SU-DHL-6 (cell line): Measurements from ENCODE around the gene FAN1.

ENCODE experiments used
- H2AFZ ChIP-seq: fragments of 200-600 bp; sonication (generic); 2 replicates; pipeline ENCODE4 v1.6.1; 2014; ENCODE audit warnings: low read depth, mild to moderate bottlenecking, moderate library complexity, mixed read lengths, antibody characterized with exemption, low read length; ENCODE audit not compliant: severe bottlenecking
- H3F3A ChIP-seq: fragments of 200-600 bp; shearing (Covaris generic); 2 replicates; pipeline ENCODE4 v1.6.0; 2016; ENCODE audit warnings: antibody characterized with exemption, mild to moderate bottlenecking; ENCODE audit not compliant: insufficient read depth
- H3K27ac ChIP-seq: fragments of 200-600 bp; sonication (generic); 2 replicates; pipeline ENCODE4 v1.5.1; 2016; ENCODE audit warnings: low read depth, mild to moderate bottlenecking, low read length, moderate library complexity, mixed read lengths
- H3K27me3 ChIP-seq: fragments of 200-600 bp; sonication (generic), shearing (Covaris generic); 2 replicates; pipeline ENCODE4 v1.6.0; 2014; ENCODE audit warnings: mild to moderate bottlenecking, low read length
- H3K36me3 ChIP-seq: fragments of 200-600 bp; sonication (generic); 2 replicates; pipeline ENCODE4 v1.6.1; 2014; ENCODE audit warnings: mild to moderate bottlenecking, low read length, mixed read lengths
- H3K4me2 ChIP-seq: fragments of 300-600, 200-600 bp; shearing (Covaris generic), sonication (generic); 2 replicates; pipeline ENCODE4 v1.6.0; 2014; ENCODE audit warnings: low read length, low read depth, mild to moderate bottlenecking; ENCODE audit not compliant: poor library complexity, severe bottlenecking
- H3K4me3 ChIP-seq: fragments of 200-600 bp; sonication (generic); 2 replicates; pipeline ENCODE4 v1.5.1; 2014; ENCODE audit warnings: antibody characterized with exemption, low read length, mild to moderate bottlenecking, mixed read lengths; ENCODE audit not compliant: insufficient read depth, poor library complexity, severe bottlenecking
- H3K79me2 ChIP-seq: fragments of 200-600 bp; sonication (generic); 2 replicates; pipeline ENCODE4 v1.6.1; 2014; ENCODE audit warnings: mild to moderate bottlenecking, low read length, moderate library complexity; ENCODE audit not compliant: insufficient read depth
- H3K9ac ChIP-seq: fragments of 200-600 bp; sonication (generic); 2 replicates; pipeline ENCODE4 v1.7.0; 2014; ENCODE audit warnings: mild to moderate bottlenecking, low read length
- H3K9me2 ChIP-seq: fragments of 200-600 bp; sonication (generic); replicated peaks from 2 replicates; pipeline ENCODE4 v1.6.1; 2014; ENCODE audit warnings: low read length; ENCODE audit not compliant: insufficient read depth
- H3K9me3 ChIP-seq: fragments of 200-600 bp; sonication (generic); 2 replicates; pipeline ENCODE4 v1.6.1; 2014; ENCODE audit warnings: low read length, mixed read lengths; ENCODE audit not compliant: insufficient read depth
- H4K20me1 ChIP-seq: fragments of 200-600 bp; sonication (generic); 2 replicates; pipeline ENCODE4 v1.6.1; 2014; ENCODE audit warnings: low read depth, mild to moderate bottlenecking, antibody characterized with exemption, low read length, moderate library complexity, mixed read lengths
- EZH2phosphoT487 ChIP-seq: fragments of 200-600 bp; sonication (generic), shearing (Covaris generic); conservative IDR thresholded peaks from 2 replicates; pipeline ENCODE4 v1.6.1; 2018; ENCODE audit warnings: mild to moderate bottlenecking, antibody characterized with exemption, low read length, moderate library complexity, mixed read lengths
- TF ChIP-seq, protein P1 (sequence below): fragments of 200-600 bp; sonication (generic); IDR thresholded peaks from one replicate; pipeline ENCODE4 v1.5.1; 2017; ENCODE audit warnings: antibody characterized with exemption, mild to moderate bottlenecking, low read length, moderate library complexity; ENCODE audit not compliant: insufficient read depth, poor library complexity, severe bottlenecking

FAN1 gene

DNA sequence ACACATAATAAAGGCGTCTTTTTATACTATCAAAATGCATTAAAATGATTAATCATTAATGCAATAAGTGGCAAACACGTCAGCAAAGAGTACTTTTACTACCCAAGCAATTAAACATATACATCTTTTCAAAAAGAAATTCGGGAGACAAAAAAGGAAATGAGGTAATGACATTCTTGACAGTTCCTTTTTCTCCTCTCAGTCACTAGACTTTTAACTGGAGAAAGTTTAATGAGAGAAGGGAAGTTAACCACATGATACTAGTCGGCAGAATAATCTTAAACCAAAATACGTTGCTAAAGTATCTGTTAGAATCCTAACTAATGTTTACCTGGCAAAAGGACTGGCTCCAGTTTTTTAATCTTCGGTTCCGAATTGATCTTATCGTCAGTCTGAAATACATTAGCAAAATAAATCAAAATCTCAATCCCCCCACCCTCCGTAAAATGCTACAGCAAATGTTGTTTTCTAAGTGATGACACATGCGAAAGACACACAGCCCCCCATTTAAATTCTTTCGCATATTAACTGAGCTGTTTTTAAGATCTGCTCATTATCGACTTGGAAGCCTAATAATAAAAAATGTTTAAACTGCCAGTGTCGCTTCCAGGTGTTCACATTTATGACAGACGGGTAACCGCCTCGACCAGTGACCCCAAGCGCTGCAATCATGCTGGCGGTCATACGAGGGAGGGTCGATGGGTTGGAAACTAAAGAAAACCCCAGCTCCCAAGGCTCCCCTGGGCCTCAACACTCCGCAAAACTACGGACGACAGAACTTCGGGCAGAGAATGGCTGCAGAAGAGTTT lies 86.9 kb downstream of the FAN1 start:
- H3F3A ChIP-seq: peaks cover 11% of the 10 kb centered on the region
- no peaks in the 10 kb centered on the region for H3K9me3 ChIP-seq
- H3K4me2 ChIP-seq: peak overlapping the region; percentile 79
- H3K9ac ChIP-seq: peak overlapping the region; percentile 80
- no peaks in the 10 kb centered on the region for H3K36me3 ChIP-seq
- peak overlapping the region; percentile 95 for H3K4me3 ChIP-seq
- H3K9me2 ChIP-seq: no peaks in the 10 kb centered on the region
- H3K79me2 ChIP-seq: peaks cover 10% of the 10 kb centered on the region; the same call in 1 of the 2 replicates
- H3K27ac ChIP-seq: peak overlapping the region; percentile 53
- no peak for TF ChIP-seq EZH2phosphoT487
- TF ChIP-seq, protein P1, sequence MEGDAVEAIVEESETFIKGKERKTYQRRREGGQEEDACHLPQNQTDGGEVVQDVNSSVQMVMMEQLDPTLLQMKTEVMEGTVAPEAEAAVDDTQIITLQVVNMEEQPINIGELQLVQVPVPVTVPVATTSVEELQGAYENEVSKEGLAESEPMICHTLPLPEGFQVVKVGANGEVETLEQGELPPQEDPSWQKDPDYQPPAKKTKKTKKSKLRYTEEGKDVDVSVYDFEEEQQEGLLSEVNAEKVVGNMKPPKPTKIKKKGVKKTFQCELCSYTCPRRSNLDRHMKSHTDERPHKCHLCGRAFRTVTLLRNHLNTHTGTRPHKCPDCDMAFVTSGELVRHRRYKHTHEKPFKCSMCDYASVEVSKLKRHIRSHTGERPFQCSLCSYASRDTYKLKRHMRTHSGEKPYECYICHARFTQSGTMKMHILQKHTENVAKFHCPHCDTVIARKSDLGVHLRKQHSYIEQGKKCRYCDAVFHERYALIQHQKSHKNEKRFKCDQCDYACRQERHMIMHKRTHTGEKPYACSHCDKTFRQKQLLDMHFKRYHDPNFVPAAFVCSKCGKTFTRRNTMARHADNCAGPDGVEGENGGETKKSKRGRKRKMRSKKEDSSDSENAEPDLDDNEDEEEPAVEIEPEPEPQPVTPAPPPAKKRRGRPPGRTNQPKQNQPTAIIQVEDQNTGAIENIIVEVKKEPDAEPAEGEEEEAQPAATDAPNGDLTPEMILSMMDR: no peak
- H4K20me1 ChIP-seq: no peaks in the 10 kb centered on the region
- peak overlapping the region; percentile 91 for H2AFZ ChIP-seq
- no peaks in the 10 kb centered on the region for H3K27me3 ChIP-seq

DNA sequence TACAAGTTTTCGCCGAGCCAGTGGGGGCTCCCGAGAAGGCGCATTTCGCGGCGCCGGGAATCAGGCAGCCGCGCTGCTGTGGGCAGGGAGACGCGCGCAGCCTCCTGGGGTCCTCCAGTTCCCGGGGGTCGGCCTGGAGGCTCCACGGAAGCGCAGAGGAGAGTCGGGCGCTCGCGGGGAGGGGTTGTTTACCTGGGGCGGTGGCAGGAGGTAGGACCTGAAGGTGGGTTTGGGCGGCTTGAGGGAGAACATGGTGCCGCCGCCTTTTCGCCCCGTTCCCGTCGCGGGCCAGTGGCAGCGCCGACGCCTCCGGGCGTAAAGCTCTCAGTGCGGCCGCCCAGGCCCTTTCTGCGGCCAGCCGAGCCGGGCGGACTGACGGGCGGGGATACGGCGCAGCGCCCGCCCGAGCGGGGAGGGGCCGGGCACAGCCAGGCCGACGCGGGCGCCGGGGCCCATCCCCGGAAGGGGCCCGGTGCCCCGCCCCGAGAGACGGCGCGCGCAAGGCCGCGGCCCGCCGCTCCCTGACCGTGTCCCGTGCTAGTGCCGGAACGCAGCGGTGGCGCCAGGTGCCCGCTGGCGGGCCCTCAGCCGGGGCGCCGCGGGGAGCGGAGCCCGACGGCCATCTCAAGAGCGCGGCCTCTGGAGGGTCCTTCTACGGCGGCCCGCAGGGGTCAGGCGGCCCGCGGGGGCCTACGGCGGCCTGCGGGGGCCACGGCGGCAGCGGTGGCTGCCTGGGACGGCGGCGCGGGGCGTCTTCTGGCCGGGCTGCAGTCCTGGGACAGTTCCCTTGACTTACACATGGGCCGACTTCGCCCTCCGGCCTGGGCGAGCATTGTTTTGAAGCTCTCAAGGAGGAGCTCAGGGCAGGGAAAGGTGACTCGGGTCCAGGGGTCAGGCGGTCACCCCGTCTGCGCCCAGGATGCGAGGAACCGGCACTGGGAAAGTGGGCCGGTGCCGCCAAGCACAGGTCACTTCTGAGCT lies 87.8 kb downstream of the FAN1 start, which contains the start of gene MTMR10:
MTMR10 (minus strand) TSS at position 374 of the 981 bp plus-strand sequence; CDS start at position 252, 122 bp downstream.
- H3K27ac ChIP-seq: peak within 1 kb of the TSS; percentile 53
- peaks cover 11% of the 10 kb centered on the region for H3F3A ChIP-seq
- no peaks in the 10 kb centered on the region for H3K27me3 ChIP-seq
- no peaks in the 10 kb centered on the region for H3K9me2 ChIP-seq
- no peaks in the 10 kb centered on the region for H3K9me3 ChIP-seq
- H2AFZ ChIP-seq: peak within 1 kb of the TSS; percentile 91
- H3K36me3 ChIP-seq: no peaks in the 10 kb centered on the region
- no peak for TF ChIP-seq EZH2phosphoT487
- TF ChIP-seq, protein P1: no peak
- peaks cover 10% of the 10 kb centered on the region; the same call in 1 of the 2 replicates for H3K79me2 ChIP-seq
- peak within 1 kb of the TSS; percentile 95 for H3K4me3 ChIP-seq
- H4K20me1 ChIP-seq: no peaks in the 10 kb centered on the region
- peak within 1 kb of the TSS; percentile 79 for H3K4me2 ChIP-seq
- H3K9ac ChIP-seq: peak within 1 kb of the TSS; percentile 80

DNA sequence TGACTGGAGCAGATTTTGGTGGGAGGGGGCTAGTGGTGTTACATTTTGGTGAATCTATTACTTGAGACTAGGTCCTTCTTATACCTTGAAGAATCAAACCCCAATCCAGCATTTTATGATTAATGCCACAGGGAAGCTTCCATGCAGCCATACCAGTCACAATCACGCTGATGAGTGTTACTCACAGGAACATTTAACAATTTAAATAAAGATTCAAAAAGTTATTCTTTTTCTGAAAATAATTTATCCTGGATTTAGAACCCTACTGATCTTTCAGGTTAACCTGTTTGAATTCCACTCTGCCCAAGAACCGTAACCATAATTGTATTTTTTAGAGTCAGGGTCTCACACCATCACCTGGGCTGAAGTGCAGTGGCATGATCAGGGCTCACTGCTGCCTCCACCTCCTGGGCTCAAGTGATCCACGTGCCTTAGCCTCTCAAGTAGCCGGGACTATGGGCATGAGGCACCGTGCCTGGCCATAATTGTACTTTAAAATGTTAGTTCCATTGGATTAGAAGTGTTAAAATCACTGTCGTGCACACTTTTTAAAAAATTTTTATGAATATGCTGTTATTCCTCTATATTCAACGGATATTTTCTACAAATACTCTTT lies 88.6 kb downstream of the FAN1 start:
- peaks cover 10% of the 10 kb centered on the region; the same call in 1 of the 2 replicates for H3K79me2 ChIP-seq
- H3F3A ChIP-seq: peaks cover 11% of the 10 kb centered on the region
- no peak for TF ChIP-seq EZH2phosphoT487
- TF ChIP-seq, protein P1: no peak
- no peaks in the 10 kb centered on the region for H4K20me1 ChIP-seq
- no peaks in the 10 kb centered on the region for H3K9me3 ChIP-seq
- H2AFZ ChIP-seq: peak overlapping the region; percentile 90
- H3K4me2 ChIP-seq: peak overlapping the region; percentile 79
- H3K27me3 ChIP-seq: no peaks in the 10 kb centered on the region
- H3K9ac ChIP-seq: peak overlapping the region; percentile 80
- no peaks in the 10 kb centered on the region for H3K36me3 ChIP-seq
- no peaks in the 10 kb centered on the region for H3K9me2 ChIP-seq
- H3K27ac ChIP-seq: no peak overlapping the region
- H3K4me3 ChIP-seq: peak overlapping the region; percentile 95
